K562 (cell line): ENCODE results near the gene FOXM1. TPM values are rescaled to one million over a fixed set of nuclear protein-coding genes. Genes with fewer than 3 reads are reported as not detected.

ENCODE experiments used
- ATAC-seq: fragments of 200-7000 bp; cut with Tn5 transposase; 3 replicates; pipeline ENCODE4 v1.9.1; 2020; ENCODE audit warnings: moderate library complexity
- BruUV-seq: library from RNA; stranded (reverse); fragments of 400-500 nt; replicated peaks from 2 replicates; lab custom pipeline; 2021; lab: Mats Ljungman, UMichigan
- CTCF ChIA-PET: fragments of 300-600 bp; formaldehyde crosslinking; extraction: SDS; loops from one replicate; lab custom pipeline; 2021; ENCODE audit warnings: low intra/inter-chr PET ratio; lab: Yijun Ruan, JAX
- POLR2A ChIA-PET: fragments of 300-600, 350-650 bp; sonication (Branson Sonifier 250); formaldehyde crosslinking; extraction: SDS; loops from one replicate; lab custom pipeline; 2021; ENCODE audit warnings: antibody characterized with exemption, inconsistent platforms; lab: Yijun Ruan, JAX
- DNase-seq, 4 experiments: peaks; one replicate each; pipeline versions ENCODE4 v3.0.0 to v3.0.0-alpha.2; 2011 to 2018; ENCODE audit warnings: low spot score in 3 of 4, mixed read lengths in 3 of 4; ENCODE audit errors: extremely low read depth in 1 of 4
- FAIRE-seq: peaks from 2 replicates; lab custom pipeline; 2011; peaks lifted over from hg19 to GRCh38; lab: Jason Lieb, UNC
- H2AFZ ChIP-seq: 2 replicates; pipeline ENCODE4 v1.6.0; 2011; ENCODE audit warnings: low read depth, low read length, control low read depth, inconsistent platforms
- H3K27ac ChIP-seq: fragments of 200-600 bp; 3 replicates; pipeline ENCODE4 v1.8.0; 2011; ENCODE audit warnings: low read depth, mild to moderate bottlenecking, control low read depth, inconsistent platforms, low read length, moderate library complexity, mixed read lengths; ENCODE audit errors: extremely low read depth
- H3K27me3 ChIP-seq, 2 experiments: fragments of 300-600 bp in 1 of 2; 2 replicates in 1 of 2; 3 replicates in 1 of 2; pipeline versions ENCODE4 v1.6.0 to v1.8.0; 2011; ENCODE audit warnings: inconsistent platforms in 2 of 2, low read length in 2 of 2, mild to moderate bottlenecking in 1 of 2, mixed read lengths in 1 of 2, moderate library complexity in 1 of 2; ENCODE audit not compliant: control insufficient read depth in 2 of 2, insufficient read depth in 2 of 2
- H3K36me3 ChIP-seq: fragments of 300-600 bp; 3 replicates; pipeline ENCODE4 v1.8.0; 2011; ENCODE audit warnings: mild to moderate bottlenecking, low read length, inconsistent platforms; ENCODE audit not compliant: control insufficient read depth, insufficient read depth
- H3K4me1 ChIP-seq, 2 experiments: fragments of 200-600 bp in 1 of 2; replicated peaks in 1 of 2; 2 replicates in 1 of 2; 3 replicates in 1 of 2; pipeline versions ENCODE4 v1.5.1 to v1.8.0; 2011; ENCODE audit warnings: inconsistent platforms in 2 of 2, low read length in 2 of 2, mild to moderate bottlenecking in 1 of 2, mixed read lengths in 1 of 2, moderate library complexity in 1 of 2; ENCODE audit not compliant: control insufficient read depth in 2 of 2, insufficient read depth in 2 of 2
- H3K4me2 ChIP-seq: 2 replicates; pipeline ENCODE4 v1.6.1; 2011; ENCODE audit warnings: low read length, control low read depth, inconsistent platforms, mixed read lengths; ENCODE audit not compliant: insufficient read depth
- H3K4me3 ChIP-seq: fragments of 200-600 bp; sonication (generic), shearing (Covaris generic); 2 replicates; pipeline ENCODE4 v1.5.1; 2016; ENCODE audit warnings: control low read depth, inconsistent platforms
- H3K79me2 ChIP-seq: fragments of 200-600 bp; 3 replicates; pipeline ENCODE4 v1.8.0; 2011; ENCODE audit warnings: low read length, inconsistent platforms; ENCODE audit not compliant: control insufficient read depth, insufficient read depth
- H3K9ac ChIP-seq, 2 experiments: 2 replicates each; pipeline versions ENCODE4 v1.6.0 to v1.6.1; 2011; ENCODE audit warnings: low read depth in 2 of 2, low read length in 2 of 2, control low read depth in 1 of 2, inconsistent platforms in 1 of 2, mild to moderate bottlenecking in 1 of 2, mixed read lengths in 1 of 2; ENCODE audit not compliant: insufficient read depth in 1 of 2
- H3K9me1 ChIP-seq: one replicate; pipeline ENCODE4 v1.6.0; 2011; ENCODE audit warnings: inconsistent platforms, mild to moderate bottlenecking, low read length, moderate library complexity; ENCODE audit not compliant: control insufficient read depth, insufficient read depth
- H3K9me3 ChIP-seq: replicated peaks from 2 replicates; pipeline ENCODE4 v1.5.1; 2011; ENCODE audit warnings: low read depth, low read length, inconsistent platforms; ENCODE audit not compliant: control insufficient read depth, insufficient read depth
- H4K20me1 ChIP-seq: replicated peaks from 2 replicates; pipeline ENCODE4 v1.6.1; 2011; ENCODE audit warnings: low read length, inconsistent platforms, mixed read lengths; ENCODE audit not compliant: control insufficient read depth, insufficient read depth
- ARHGAP35 ChIP-seq: fragments of 450-650 bp; IDR thresholded peaks from 2 replicates; pipeline ENCODE4 v1.6.1; 2018; ENCODE audit not compliant: partially characterized antibody
- MBD2 ChIP-seq: sonication (generic); IDR thresholded peaks from 2 replicates; pipeline ENCODE4 v1.6.1; 2016; ENCODE audit warnings: low read depth, borderline replicate concordance
- NFE2 ChIP-seq: IDR thresholded peaks from 2 replicates; pipeline ENCODE4 v1.6.1; 2014; ENCODE audit warnings: antibody characterized with exemption, low read depth
- NFIC ChIP-seq: fragments of 450-650 bp; IDR thresholded peaks from 2 replicates; pipeline ENCODE4 v1.6.1; 2017; ENCODE audit warnings: mild to moderate bottlenecking, inconsistent platforms
- SNIP1 ChIP-seq: fragments of 450-650 bp; IDR thresholded peaks from 2 replicates; pipeline ENCODE4 v1.7.1; 2017; ENCODE audit warnings: low read depth, mild to moderate bottlenecking
- WGBS: fragments of 100-300 bp; shearing (Covaris generic); methylation state at CpG from one replicate; pipeline ENCODE4 v1.1.6; 2016; ENCODE audit warnings: low coverage, mixed read lengths; ENCODE audit not compliant: insufficient coverage; ENCODE audit errors: missing lambda C conversion rate; 5-methylcytosine and 5-hydroxymethylcytosine counted together
- in situ Hi-C: fragments of 300-500 bp; cut with MboI; formaldehyde crosslinking; loops from 4 replicates; pipeline ENCODE4 v1.15.0; 2018; ENCODE audit warnings: inconsistent platforms, mixed read lengths
- intact Hi-C: fragments of 100-400 bp; cut with micrococcal nuclease; formaldehyde crosslinking; loops from 2 replicates; pipeline ENCODE4 v1.14.2; 2022
- polyA plus RNA-seq, 8 experiments: library from polyadenylated mRNA; depleted of rRNA in 4 of 8; stranded (reverse) in 5 of 8; unstranded in 3 of 8; fragments of >200 nt; fragmentation: Nextera tagmentation in 2 of 8; fragmentation: Illumina TruSeq in 1 of 8; extraction: Ambion mirVana in 2 of 8; extraction: Trizol in 1 of 8; gene quantifications; 2 replicates each; pipeline versions ENCODE4 v1.2.1 to v1.2.3, GENCODE V29; 2011 to 2014; ENCODE audit warnings: inconsistent platforms in 1 of 8, missing spikeins in 1 of 8
- total RNA-seq, 7 experiments: library from RNA; depleted of rRNA in 6 of 7; stranded (reverse); fragments of >200 nt in 6 of 7; fragmentation: Illumina TruSeq in 2 of 7; extraction: Trizol in 2 of 7; gene quantifications; 2 replicates each; pipeline versions ENCODE4 v1.2.1 to v1.2.3, GENCODE V29; 2011 to 2021; ENCODE audit warnings: low replicate concordance in 1 of 7

FOXM1 gene
- total and polyA plus RNA-seq, 9 of the 15 experiments (the other 6 are each of a cell fraction or from before 2014, with no cell fraction given): 8.9 to 46.9 (median 17.2) TPM

DNA sequence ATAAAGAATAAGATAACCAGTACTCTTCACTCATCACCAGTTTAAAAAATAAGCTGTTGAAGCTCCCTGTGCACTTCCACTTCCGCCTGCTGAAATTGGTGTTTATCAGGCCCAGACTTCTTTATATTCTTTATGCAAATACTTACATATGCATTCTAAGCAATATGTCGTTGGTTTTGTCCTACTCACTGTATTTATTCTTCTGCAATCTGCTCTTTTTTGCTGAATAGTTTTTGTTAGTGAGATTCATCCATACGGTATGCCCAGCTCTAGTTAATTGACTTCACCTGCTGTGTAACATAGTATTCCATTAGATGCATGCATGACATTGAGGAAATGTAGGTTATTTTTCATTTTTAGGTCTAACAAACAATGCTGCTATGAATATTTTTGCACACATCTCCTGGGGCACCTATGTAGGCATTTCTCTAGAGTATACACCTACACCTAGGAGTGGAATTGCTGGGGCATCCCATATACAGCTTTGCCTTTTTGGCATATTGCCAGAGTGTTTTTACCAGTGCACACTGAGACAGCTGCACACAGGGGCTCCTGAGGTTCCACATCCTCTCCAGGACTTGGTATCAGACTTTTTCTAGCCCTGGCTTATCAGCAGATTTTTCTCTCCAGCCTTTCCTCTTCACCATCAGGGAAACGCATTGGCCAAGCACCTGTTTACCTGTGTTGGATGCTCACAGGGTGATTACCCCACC is 41.1 kb downstream of the FOXM1 start:
- no peak overlapping the region for H2AFZ ChIP-seq
- BruUV-seq: no TSS peak
- no peak overlapping the region for H3K27ac ChIP-seq
- ChIA-PET POLR2A (interaction anchor here (0.7 kb wide), 1 partner anchor 10 kb away, joined by 3 read pairs; no protein-coding TSS in a partner anchor), CTCF (no interaction called here)
- no peak for DNase-seq
- FAIRE-seq: no peak
- no peak overlapping the region for H3K4me3 ChIP-seq
- H3K4me1 ChIP-seq: peaks cover 0 to 8% of the 10 kb centered on the region in 2 experiments; a peak in 3 of 5 replicates
- no peaks in the 10 kb centered on the region for H4K20me1 ChIP-seq
- no peaks in the 10 kb centered on the region for H3K79me2 ChIP-seq
- intact Hi-C loops (no loop called here), in situ Hi-C loops (no loop called here)
- H3K36me3 ChIP-seq: no peaks in the 10 kb centered on the region
- H3K4me2 ChIP-seq: no peak overlapping the region
- no peak for TF ChIP-seq NFE2
- no peak for TF ChIP-seq MBD2
- TF ChIP-seq SNIP1: no peak
- TF ChIP-seq ARHGAP35: no peak
- peak; percentile 80 for TF ChIP-seq NFIC
- 46% methylated on average over 4 of the region's 4 CpGs for WGBS
- H3K9ac ChIP-seq: no peak overlapping the region
- H3K9me1 ChIP-seq: no peaks in the 10 kb centered on the region
- H3K27me3 ChIP-seq: no peaks in the 10 kb centered on the region
- ATAC-seq: no peak
- no peaks in the 10 kb centered on the region for H3K9me3 ChIP-seq
